KMS-11 (cell line): Measurements from ENCODE around the gene GRIK5.
"Not testable (repeated sequence)": the region's sequence is repeated elsewhere in the genome, so short reads cannot be mapped to it uniquely, and the experiment has no call there.

Experiments
- H2AFZ ChIP-seq: fragments of 200-600 bp; sonication (generic); 2 replicates; pipeline ENCODE4 v1.6.1; 2016; ENCODE audit warnings: antibody characterized with exemption, mixed run types, low read depth
- H3K27ac ChIP-seq: fragments of 200-600 bp; sonication (generic); 2 replicates; pipeline ENCODE4 v1.6.1; 2016; ENCODE audit warnings: mild to moderate bottlenecking, mixed run types
- H3K27me3 ChIP-seq: fragments of 200-600 bp; sonication (generic); 2 replicates; pipeline ENCODE4 v1.6.1; 2017; ENCODE audit warnings: mild to moderate bottlenecking, low read depth, mixed run types, moderate library complexity; ENCODE audit not compliant: insufficient read depth
- H3K36me3 ChIP-seq: fragments of 200-600 bp; sonication (generic); 2 replicates; pipeline ENCODE4 v1.6.1; 2017; ENCODE audit warnings: mild to moderate bottlenecking, mixed run types; ENCODE audit not compliant: insufficient read depth
- H3K4me1 ChIP-seq: fragments of 200-600 bp; sonication (generic); 2 replicates; pipeline ENCODE4 v1.6.1; 2016; ENCODE audit warnings: mild to moderate bottlenecking, low read depth, mixed run types; ENCODE audit not compliant: poor library complexity, severe bottlenecking
- H3K4me2 ChIP-seq: fragments of 200-600 bp; sonication (generic); 2 replicates; pipeline ENCODE4 v1.7.0; 2016; ENCODE audit warnings: mild to moderate bottlenecking, mixed run types
- H3K4me3 ChIP-seq: fragments of 200-600 bp; sonication (generic); IDR thresholded peaks from 2 replicates; pipeline ENCODE4 v1.6.1; 2017; ENCODE audit warnings: low read depth, low read length, mixed read lengths; ENCODE audit not compliant: insufficient read depth
- H3K79me2 ChIP-seq: fragments of 200-600 bp; sonication (generic); 2 replicates; pipeline ENCODE4 v1.6.1; 2016; ENCODE audit warnings: low read depth, mixed run types; ENCODE audit not compliant: insufficient read depth
- H3K9ac ChIP-seq: fragments of 200-600 bp; sonication (generic); 2 replicates; pipeline ENCODE4 v1.6.1; 2016; ENCODE audit warnings: mild to moderate bottlenecking, mixed run types
- H4K20me1 ChIP-seq: fragments of 200-600 bp; sonication (generic); 2 replicates; pipeline ENCODE4 v1.6.1; 2016; ENCODE audit warnings: mild to moderate bottlenecking, mixed run types; ENCODE audit not compliant: insufficient read depth
- CTCF ChIP-seq: fragments of 200-600 bp; sonication (generic); conservative IDR thresholded peaks from 2 replicates; pipeline ENCODE4 v1.6.1; 2017; ENCODE audit warnings: low read depth, mild to moderate bottlenecking, antibody characterized with exemption, low read length, moderate library complexity, mixed read lengths

Gene GRIK5

GRCh38 chr19:42042455-42043170, 27.4 kb downstream of the GRIK5 start:
- Histone ChIP-seq H4K20me1 (no peaks in the 10 kb centered on the region), H2AFZ (no peak overlapping the region), H3K4me1 (no peaks in the 10 kb centered on the region), H3K27me3 (peaks cover 63% of the 10 kb centered on the region; the same call in 1 of the 2 replicates), H3K9ac (no peak overlapping the region), H3K4me3 (no peak overlapping the region), H3K36me3 (no peaks in the 10 kb centered on the region), H3K4me2 (no peak overlapping the region), H3K79me2 (no peaks in the 10 kb centered on the region), H3K27ac (no peak overlapping the region)
- TF ChIP-seq CTCF: no peak

- H3K4me1 ChIP-seq, H3K9ac ChIP-seq, H2AFZ ChIP-seq, H3K27ac ChIP-seq, H4K20me1 ChIP-seq, H3K4me2 ChIP-seq, H3K36me3 ChIP-seq, H3K79me2 ChIP-seq, H3K4me3 ChIP-seq: not testable (repeated sequence)
- H3K27me3 ChIP-seq: peaks cover 41% of the 10 kb centered on the region; the same call in 1 of the 2 replicates
These were observed 29.5 kb downstream of the GRIK5 start for GRCh38 chr19:42040491-42040890.

- Histone ChIP-seq H3K27ac (no peak overlapping the region), H3K36me3 (no peaks in the 10 kb centered on the region), H3K4me2 (no peak overlapping the region), H3K79me2 (no peaks in the 10 kb centered on the region), H4K20me1 (no peaks in the 10 kb centered on the region), H3K27me3 (peaks cover 38% of the 10 kb centered on the region; the same call in 1 of the 2 replicates), H3K4me1 (peaks cover 4% of the 10 kb centered on the region), H3K4me3 (no peak overlapping the region), H2AFZ (no peak overlapping the region), H3K9ac (no peak overlapping the region)
- no peak for TF ChIP-seq CTCF
These were observed 30.0 kb downstream of the GRIK5 start for GRCh38 chr19:42040031-42040430.

GRCh38 chr19:42038666-42039065, 31.3 kb downstream of the GRIK5 start:
- Histone ChIP-seq H3K4me3 (no peak overlapping the region), H4K20me1 (no peaks in the 10 kb centered on the region)

More at GRCh38 chr19:42038666-42039065, 31.3 kb downstream of the GRIK5 start:
- peaks cover 4% of the 10 kb centered on the region for H3K4me1 ChIP-seq
- no peak overlapping the region for H2AFZ ChIP-seq
- no peak for TF ChIP-seq CTCF
- H3K27ac ChIP-seq: no peak overlapping the region
- H3K27me3 ChIP-seq: peaks cover 26% of the 10 kb centered on the region; the same call in 1 of the 2 replicates
- no peak overlapping the region for H3K9ac ChIP-seq
- H3K36me3 ChIP-seq: no peaks in the 10 kb centered on the region
- no peak overlapping the region for H3K4me2 ChIP-seq
- no peaks in the 10 kb centered on the region for H3K79me2 ChIP-seq
